HCT116 (cell line): ENCODE data around the gene AGAP1. TPM values are rescaled to one million over a fixed set of nuclear protein-coding genes. Genes with fewer than 3 reads are reported as not detected.

ENCODE experiments used
- ATAC-seq: fragments of 200-7000 bp; cut with Tn5 transposase; 2 replicates; pipeline ENCODE4 v1.9.1; 2020; ENCODE audit warnings: mild to moderate bottlenecking, moderate library complexity
- BruUV-seq: library from RNA; stranded (reverse); fragments of 400-500 nt; replicated peaks from 2 replicates; lab custom pipeline; 2021; lab: Mats Ljungman, UMichigan
- CTCF ChIA-PET: fragments of 300-600 bp; sonication (Branson Sonifier 250); formaldehyde crosslinking; loops from one replicate; lab custom pipeline; 2021; ENCODE audit warnings: antibody characterized with exemption; lab: Charles Lee
- POLR2A ChIA-PET: fragments of 300-600, 350-600 bp; sonication (Branson Sonifier 250); formaldehyde crosslinking; loops from one replicate; lab custom pipeline; 2021; ENCODE audit warnings: antibody characterized with exemption; lab: Charles Lee
- RAD21 ChIA-PET, 2 experiments: fragments of 300-600 bp; sonication (Branson Sonifier 250); formaldehyde crosslinking; loops; one replicate each; lab custom pipeline; 2023; ENCODE audit warnings: low total read pairs in 2 of 2; ENCODE audit not compliant: uncharacterized antibody in 2 of 2, unreplicated experiment in 2 of 2, low non-redundant PET in 1 of 2; lab: Charles Lee
- DNase-seq: peaks from one replicate; pipeline ENCODE4 v3.0.0-alpha.2; 2010; ENCODE audit warnings: low read depth, low spot score
- H2AFZ ChIP-seq: fragments of 200-600 bp; shearing (Covaris generic), sonication (generic); 2 replicates; pipeline ENCODE4 v1.6.1; 2017; ENCODE audit warnings: low read depth, mixed run types, mixed read lengths, antibody characterized with exemption, low read length; ENCODE audit not compliant: poor library complexity, severe bottlenecking
- H3K27ac ChIP-seq: 2 replicates; pipeline ENCODE4 v1.5.1; 2012; ENCODE audit warnings: low read depth, low read length
- H3K27me3 ChIP-seq: fragments of 200-600 bp; sonication (generic); 2 replicates; pipeline ENCODE4 v1.6.1; 2016; ENCODE audit warnings: mixed run types, low read length, mixed read lengths; ENCODE audit not compliant: insufficient read depth
- H3K36me3 ChIP-seq, 2 experiments: fragments of 200-500 bp in 1 of 2; fragments of 200-600 bp in 1 of 2; sonication (Bioruptor generic) in 1 of 2; sonication (generic) in 1 of 2; 2 replicates each; pipeline versions ENCODE4 v1.5.1 to v1.6.1; 2014 to 2016; ENCODE audit warnings: low read length in 2 of 2, inconsistent platforms in 1 of 2, mixed read lengths in 1 of 2, mixed run types in 1 of 2; ENCODE audit not compliant: insufficient read depth in 2 of 2, control insufficient read depth in 1 of 2
- H3K4me1 ChIP-seq, 2 experiments: fragments of 200-600 bp in 1 of 2; sonication (generic) in 1 of 2; 2 replicates each; pipeline versions ENCODE4 v1.5.1 to v1.6.1; 2012 to 2017; ENCODE audit warnings: low read length in 2 of 2, inconsistent platforms in 1 of 2, mild to moderate bottlenecking in 1 of 2, mixed read lengths in 1 of 2, mixed run types in 1 of 2, moderate library complexity in 1 of 2; ENCODE audit not compliant: insufficient read depth in 2 of 2, control insufficient read depth in 1 of 2
- H3K4me2 ChIP-seq: fragments of 200-600 bp; sonication (generic); 2 replicates; pipeline ENCODE4 v1.6.1; 2017; ENCODE audit warnings: mixed run types, low read length, mixed read lengths
- H3K4me3 ChIP-seq, 2 experiments: fragments of 200-600 bp in 1 of 2; sonication (generic) in 1 of 2; replicated peaks in 1 of 2; 2 replicates each; pipeline ENCODE4 v1.5.1; 2011 to 2016; ENCODE audit warnings: low read length in 2 of 2, control low read depth in 1 of 2, low read depth in 1 of 2, mild to moderate bottlenecking in 1 of 2, mixed read lengths in 1 of 2, mixed run types in 1 of 2
- H3K79me2 ChIP-seq: fragments of 200-600 bp; sonication (generic); 2 replicates; pipeline ENCODE4 v1.6.1; 2017; ENCODE audit warnings: mild to moderate bottlenecking, mixed run types, low read length, moderate library complexity, mixed read lengths; ENCODE audit not compliant: insufficient read depth
- H3K9ac ChIP-seq: fragments of 200-600 bp; sonication (generic); 2 replicates; pipeline ENCODE4 v1.6.1; 2016; ENCODE audit warnings: low read length, mixed read lengths
- H3K9me2 ChIP-seq: fragments of 200-600 bp; sonication (generic), shearing (Covaris generic); 2 replicates; pipeline ENCODE4 v1.6.1; 2017; ENCODE audit warnings: mixed run types, mild to moderate bottlenecking, moderate library complexity; ENCODE audit not compliant: insufficient read depth
- H3K9me3 ChIP-seq, 2 experiments: fragments of 200-500 bp in 1 of 2; fragments of 200-600 bp in 1 of 2; sonication (Bioruptor generic) in 1 of 2; sonication (generic) in 1 of 2; 2 replicates each; pipeline ENCODE4 v1.6.1; 2014 to 2017; ENCODE audit warnings: low read length in 2 of 2, mixed read lengths in 2 of 2, inconsistent platforms in 1 of 2, low read depth in 1 of 2, mild to moderate bottlenecking in 1 of 2, mixed run types in 1 of 2, moderate library complexity in 1 of 2; ENCODE audit not compliant: control insufficient read depth in 1 of 2, insufficient read depth in 1 of 2
- H4K20me1 ChIP-seq: fragments of 200-600 bp; sonication (generic), shearing (Covaris generic); 2 replicates; pipeline ENCODE4 v1.6.1; 2017; ENCODE audit warnings: mixed run types, mild to moderate bottlenecking, moderate library complexity; ENCODE audit not compliant: insufficient read depth
- EZH2 ChIP-seq: fragments of 200-600 bp; sonication (generic); IDR thresholded peaks from 2 replicates; pipeline ENCODE4 v1.6.1; 2017; ENCODE audit warnings: antibody characterized with exemption, mixed run types
- FOSL1 ChIP-seq: IDR thresholded peaks from 2 replicates; pipeline ENCODE4 v1.6.1; 2012; ENCODE audit warnings: low read depth
- POLR2AphosphoS5 ChIP-seq: IDR thresholded peaks from 2 replicates; pipeline ENCODE4 v1.6.1; 2011; ENCODE audit warnings: mild to moderate bottlenecking, low read depth, low read length, moderate library complexity
- RAD21 ChIP-seq: IDR thresholded peaks from 2 replicates; pipeline ENCODE4 v1.6.1; 2012; ENCODE audit warnings: low read depth, mild to moderate bottlenecking
- SIN3A ChIP-seq: IDR thresholded peaks from 2 replicates; pipeline ENCODE4 v1.6.1; 2012; ENCODE audit warnings: low read depth
- SP1 ChIP-seq: IDR thresholded peaks from 2 replicates; pipeline ENCODE4 v1.6.1; 2012; ENCODE audit warnings: low read depth
- SRF ChIP-seq: IDR thresholded peaks from 2 replicates; pipeline ENCODE4 v1.6.1; 2012; ENCODE audit warnings: low read depth
- TCF7L2 ChIP-seq: IDR thresholded peaks from 2 replicates; pipeline ENCODE4 v1.7.0; 2011; ENCODE audit warnings: borderline replicate concordance, inconsistent platforms; ENCODE audit not compliant: insufficient read depth, insufficient read length; ENCODE audit errors: extremely low read depth
- YY1 ChIP-seq: IDR thresholded peaks from 2 replicates; pipeline ENCODE4 v1.6.1; 2011; ENCODE audit warnings: low read length, low read depth, moderate library complexity, mild to moderate bottlenecking; ENCODE audit not compliant: insufficient replicate concordance; ENCODE audit errors: extremely low read depth
- ZFX ChIP-seq: fragments of 450-650 bp; IDR thresholded peaks from 2 replicates; pipeline ENCODE4 v1.6.1; 2017
- ZNF274 ChIP-seq: fragments of 200-500 bp; sonication (Bioruptor generic); IDR thresholded peaks from 2 replicates; pipeline ENCODE4 v1.6.1; 2014; ENCODE audit warnings: mild to moderate bottlenecking, low read depth, low read length, inconsistent platforms
- intact Hi-C: fragments of 100-400 bp; cut with micrococcal nuclease; formaldehyde crosslinking; loops from 2 replicates; pipeline ENCODE4 v1.10.0; 2022
- total RNA-seq: library from RNA; stranded (reverse); gene quantifications from one replicate; pipeline ENCODE4 v1.2.1, GENCODE V29; 2021; ENCODE audit not compliant: unreplicated experiment
- TF ChIP-seq, protein P1 (sequence below): IDR thresholded peaks from 2 replicates; pipeline ENCODE4 v1.6.1; 2012
- TF ChIP-seq, protein P2 (sequence below), 3 experiments: fragments of 200-600 bp in 1 of 3; sonication (generic) in 1 of 3; IDR thresholded peaks in 2 of 3; conservative IDR thresholded peaks in 1 of 3; 2 replicates each; pipeline ENCODE4 v1.5.1; 2012 to 2017; ENCODE audit warnings: low read depth in 2 of 3, low read length in 2 of 3, antibody characterized with exemption in 1 of 3, borderline replicate concordance in 1 of 3, control low read depth in 1 of 3, mild to moderate bottlenecking in 1 of 3, mixed read lengths in 1 of 3, mixed run types in 1 of 3, moderate library complexity in 1 of 3; ENCODE audit not compliant: insufficient read depth in 1 of 3

AGAP1 gene
- total RNA-seq, 1 experiment from 2014 or later = 43.8 TPM

DNA sequence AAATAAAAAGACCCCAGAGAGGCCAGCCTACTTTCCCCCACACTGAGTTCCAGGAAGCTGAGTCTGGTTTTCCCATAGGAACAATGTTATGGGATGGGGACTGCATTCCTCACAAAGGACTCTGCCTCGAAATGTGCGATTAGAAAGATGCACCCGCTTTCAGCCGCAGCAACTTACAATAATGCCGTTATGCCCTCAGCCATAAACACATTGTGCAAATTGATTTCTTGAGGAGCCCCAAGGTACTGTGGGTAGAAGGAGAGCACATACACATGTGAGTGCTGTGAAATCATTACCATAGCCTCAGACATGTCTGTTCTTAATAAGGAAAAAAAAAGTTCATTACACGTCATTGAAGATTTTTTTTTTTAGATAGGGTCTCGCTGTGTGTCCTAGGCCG is 64.7 kb downstream of the AGAP1 start:
- intact Hi-C loops = no loop called here
- BruUV-seq = no TSS peak
- no peaks in the 10 kb centered on the region for H3K27me3 ChIP-seq
- CTCF ChIA-PET = no interaction called here
- no peak overlapping the region for H3K4me3 ChIP-seq
- no peak overlapping the region for H3K4me2 ChIP-seq
- RAD21 ChIA-PET = no interaction called here
- no peaks in the 10 kb centered on the region for H3K36me3 ChIP-seq
- H2AFZ ChIP-seq = no peak overlapping the region
- POLR2A ChIA-PET = no interaction called here
- H3K4me1 ChIP-seq = peaks cover 0 to 13% of the 10 kb centered on the region in 2 experiments; a peak in 3 of 4 replicates
- no peaks in the 10 kb centered on the region for H3K9me2 ChIP-seq
- ATAC-seq (no peak), DNase-seq (no peak)
- peaks cover 100% of the 10 kb centered on the region for H3K79me2 ChIP-seq
- H3K9ac ChIP-seq = no peak overlapping the region
- TF ChIP-seq POLR2AphosphoS5 = no peak
- TF ChIP-seq FOSL1 = no peak
- TF ChIP-seq ZNF274 = no peak
- TF ChIP-seq EZH2 = no peak
- no peak for TF ChIP-seq ZFX
- no peak for TF ChIP-seq TCF7L2
- no peak overlapping the region for H3K27ac ChIP-seq
- peaks cover 14% of the 10 kb centered on the region; the same call in 1 of the 2 replicates for H4K20me1 ChIP-seq
- no peaks in the 10 kb centered on the region for H3K9me3 ChIP-seq

DNA sequence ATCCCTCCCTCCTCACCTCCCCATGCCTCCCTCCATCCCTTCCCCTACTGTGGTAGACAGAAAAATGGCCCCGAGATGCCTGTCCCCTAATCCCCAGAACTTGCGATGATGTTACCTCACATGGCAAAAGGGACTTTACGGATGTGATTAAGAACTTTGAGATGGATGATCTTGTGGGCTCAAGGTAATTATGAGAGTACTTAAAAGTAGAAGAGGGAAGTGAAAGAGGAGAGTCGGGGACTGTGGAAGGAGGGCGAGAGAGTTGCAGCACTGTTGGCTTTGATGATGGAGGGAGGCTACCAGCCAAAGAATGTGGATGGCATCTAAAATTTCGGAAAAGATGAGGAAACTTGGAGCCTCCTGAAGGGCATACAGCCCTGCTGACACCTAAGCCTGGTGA is 66.5 kb downstream of the AGAP1 start:
- Histone ChIP-seq H3K4me2 (no peak overlapping the region), H3K9ac (no peak overlapping the region), H3K27ac (no peak overlapping the region), H3K4me1 (peaks cover 0 to 10% of the 10 kb centered on the region in 2 experiments; a peak in 1 of 4 replicates), H2AFZ (no peak overlapping the region)
- CTCF ChIA-PET = no interaction called here
- ATAC-seq = no peak
- TF ChIP-seq RAD21 (no peak), YY1 (no peak), SP1 (no peak), SIN3A (no peak), SRF (no peak), EZH2 (no peak)
- TF ChIP-seq, protein P1, sequence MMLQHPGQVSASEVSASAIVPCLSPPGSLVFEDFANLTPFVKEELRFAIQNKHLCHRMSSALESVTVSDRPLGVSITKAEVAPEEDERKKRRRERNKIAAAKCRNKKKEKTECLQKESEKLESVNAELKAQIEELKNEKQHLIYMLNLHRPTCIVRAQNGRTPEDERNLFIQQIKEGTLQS = no peak
- TF ChIP-seq, protein P2, sequence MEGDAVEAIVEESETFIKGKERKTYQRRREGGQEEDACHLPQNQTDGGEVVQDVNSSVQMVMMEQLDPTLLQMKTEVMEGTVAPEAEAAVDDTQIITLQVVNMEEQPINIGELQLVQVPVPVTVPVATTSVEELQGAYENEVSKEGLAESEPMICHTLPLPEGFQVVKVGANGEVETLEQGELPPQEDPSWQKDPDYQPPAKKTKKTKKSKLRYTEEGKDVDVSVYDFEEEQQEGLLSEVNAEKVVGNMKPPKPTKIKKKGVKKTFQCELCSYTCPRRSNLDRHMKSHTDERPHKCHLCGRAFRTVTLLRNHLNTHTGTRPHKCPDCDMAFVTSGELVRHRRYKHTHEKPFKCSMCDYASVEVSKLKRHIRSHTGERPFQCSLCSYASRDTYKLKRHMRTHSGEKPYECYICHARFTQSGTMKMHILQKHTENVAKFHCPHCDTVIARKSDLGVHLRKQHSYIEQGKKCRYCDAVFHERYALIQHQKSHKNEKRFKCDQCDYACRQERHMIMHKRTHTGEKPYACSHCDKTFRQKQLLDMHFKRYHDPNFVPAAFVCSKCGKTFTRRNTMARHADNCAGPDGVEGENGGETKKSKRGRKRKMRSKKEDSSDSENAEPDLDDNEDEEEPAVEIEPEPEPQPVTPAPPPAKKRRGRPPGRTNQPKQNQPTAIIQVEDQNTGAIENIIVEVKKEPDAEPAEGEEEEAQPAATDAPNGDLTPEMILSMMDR (IDR thresholded peaks at IDR 0.05 in 2 of 3, conservative IDR thresholded peaks at IDR 0.05 in 1 of 3; ENCODE audit: borderline replicate concordance in 1 of 3, insufficient read depth in 1 of 3, low read depth in 2 of 3, low read length in 2 of 3) = no peak
- TF ChIP-seq, all 23 proteins: peak for 0
- intact Hi-C loops = no loop called here
- Histone ChIP-seq H3K4me3 (no peak overlapping the region), H3K9me2 (no peaks in the 10 kb centered on the region), H3K27me3 (no peaks in the 10 kb centered on the region), H4K20me1 (peaks cover 14% of the 10 kb centered on the region; the same call in 1 of the 2 replicates), H3K9me3 (no peaks in the 10 kb centered on the region), H3K79me2 (peaks cover 100% of the 10 kb centered on the region), H3K36me3 (no peaks in the 10 kb centered on the region)
- RAD21 ChIA-PET = no interaction called here
- no peak for DNase-seq
- POLR2A ChIA-PET = no interaction called here
- no TSS peak for BruUV-seq
